NCI-H2029 (cell line): ENCODE data around the gene SARS1.
A peak's percentile ranks its signal among the peaks of the same experiment; 100 is the strongest.
"Not testable (repeated sequence)": the region's sequence is repeated elsewhere in the genome, so short reads cannot be mapped to it uniquely, and the experiment has no call there.

Experiments used
- DNase-seq: peaks from one replicate; lab custom pipeline; 2025; lab: John Stamatoyannopoulos, UW

SARS1 gene

GRCh38 chr1:109192433-109192832, 21.3 kb upstream of the SARS1 start:
- no peak for DNase-seq

GRCh38 chr1:109193653-109194590, 19.8 kb upstream of the SARS1 start:
- DNase-seq = no peak

GRCh38 chr1:109197158-109198042, 16.3 kb upstream of the SARS1 start:
- no peak for DNase-seq

DNA sequence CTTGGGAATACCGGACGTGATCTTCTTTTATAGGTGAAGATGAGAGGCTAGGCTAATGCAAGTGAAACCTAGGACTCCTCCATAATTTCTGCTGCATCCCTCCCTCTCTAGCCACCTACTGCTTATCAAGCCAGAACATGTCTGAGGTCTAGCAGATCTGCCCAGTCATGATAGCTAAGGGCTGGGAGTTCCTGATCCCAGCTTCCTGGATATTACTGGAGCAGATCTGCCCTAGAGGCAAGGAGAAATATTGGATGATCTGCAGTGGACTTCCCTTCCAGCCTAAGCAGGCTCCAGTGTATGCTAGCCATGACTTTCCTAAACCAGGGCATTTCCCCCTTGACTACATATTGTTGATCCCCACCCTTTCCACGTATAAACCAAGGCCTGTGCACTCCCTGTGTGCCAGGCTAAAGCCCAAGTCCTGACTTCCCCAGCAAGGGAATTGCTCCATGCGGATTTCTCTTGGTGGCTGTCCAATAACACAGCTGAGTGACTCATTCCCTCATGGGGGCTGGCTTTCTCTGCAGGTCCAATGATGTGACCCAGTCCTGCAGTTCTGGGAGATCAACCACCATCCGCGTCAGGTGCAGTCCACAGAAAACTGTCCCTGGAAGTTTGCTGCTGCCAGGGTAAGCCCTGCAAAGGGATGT, 15.5 kb upstream of the SARS1 start:
- no peak for DNase-seq

GRCh38 chr1:109198745-109199144, 15.0 kb upstream of the SARS1 start:
- DNase-seq = no peak

GRCh38 chr1:109199710-109200109, 14.0 kb upstream of the SARS1 start:
- DNase-seq = no peak

DNA sequence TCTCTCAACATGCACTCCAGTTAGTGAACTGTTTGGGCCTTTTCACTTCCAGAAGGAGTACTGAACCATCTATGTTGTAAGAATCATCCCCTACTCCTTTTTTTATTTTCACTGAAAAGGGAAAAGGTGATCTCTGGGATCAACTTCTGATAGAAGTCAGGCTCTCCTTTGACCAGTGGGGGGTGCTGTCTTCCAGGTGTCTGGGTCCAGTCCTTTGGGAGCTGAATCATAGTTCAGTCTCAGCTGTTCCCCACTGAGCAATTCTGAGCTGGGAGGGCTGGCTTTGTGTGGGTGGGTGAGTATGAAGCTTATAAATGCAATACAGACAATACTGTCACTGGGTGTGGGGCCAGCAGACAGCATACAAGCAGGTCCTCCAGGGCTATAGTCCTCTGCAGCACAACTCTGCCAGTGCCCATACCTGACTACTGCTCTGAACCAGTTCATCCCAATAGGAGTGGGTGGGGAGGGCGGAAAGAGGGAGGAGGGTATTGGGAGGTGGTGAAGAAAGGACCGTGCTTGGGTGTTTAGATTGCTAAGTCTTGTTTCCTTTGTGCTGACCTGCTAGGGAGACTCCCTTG, 12.5 kb upstream of the SARS1 start:
- no peak for DNase-seq

DNA sequence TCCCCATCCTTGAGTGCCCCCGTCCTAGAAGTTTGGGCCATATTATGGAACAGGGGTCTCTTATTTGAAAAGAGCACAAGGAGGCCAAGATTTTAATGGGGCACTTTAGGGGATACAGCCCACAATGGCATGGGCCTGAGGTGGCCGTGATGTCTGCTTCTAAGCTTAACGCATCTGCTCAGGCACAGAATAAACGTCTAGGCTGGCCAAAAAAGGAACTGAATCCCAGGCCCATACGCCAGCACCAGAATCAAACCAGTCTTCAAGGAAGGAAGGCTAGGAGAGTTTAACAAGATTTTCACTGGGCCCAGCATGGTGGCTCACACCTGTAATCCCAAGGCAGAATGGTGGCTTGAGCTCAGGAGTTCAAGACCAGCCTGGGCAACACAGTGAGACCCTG, 9.2 kb upstream of the SARS1 start:
- no peak for DNase-seq

DNA sequence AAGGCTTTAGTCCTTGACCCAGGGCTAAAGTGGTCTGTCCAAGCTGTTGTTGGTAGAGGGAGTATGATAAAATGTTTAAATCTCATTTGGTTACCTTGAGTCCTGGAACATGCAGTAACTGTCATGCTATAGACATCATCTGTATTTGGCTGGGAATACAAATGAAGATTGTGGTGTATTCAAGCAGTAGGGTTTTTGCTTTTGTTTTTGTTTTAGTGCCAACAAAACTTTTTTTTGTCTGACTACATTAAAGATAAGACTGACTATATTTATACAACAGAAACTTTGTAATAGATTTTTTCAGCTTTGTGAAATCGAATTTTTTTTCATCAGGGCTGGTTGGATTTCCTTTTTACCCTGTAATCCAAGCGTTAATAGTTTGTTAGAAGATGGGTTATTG, 7.4 kb upstream of the SARS1 start:
- no peak for DNase-seq

GRCh38 chr1:109207467-109208103, 6.1 kb upstream of the SARS1 start:
- no peak for DNase-seq

GRCh38 chr1:109208394-109208793, 5.3 kb upstream of the SARS1 start:
- DNase-seq = no peak

- DNase-seq = no peak
Measured at GRCh38 chr1:109208836-109209463, 4.8 kb upstream of the SARS1 start.

GRCh38 chr1:109210058-109210457, 3.7 kb upstream of the SARS1 start:
- DNase-seq = no peak

DNA sequence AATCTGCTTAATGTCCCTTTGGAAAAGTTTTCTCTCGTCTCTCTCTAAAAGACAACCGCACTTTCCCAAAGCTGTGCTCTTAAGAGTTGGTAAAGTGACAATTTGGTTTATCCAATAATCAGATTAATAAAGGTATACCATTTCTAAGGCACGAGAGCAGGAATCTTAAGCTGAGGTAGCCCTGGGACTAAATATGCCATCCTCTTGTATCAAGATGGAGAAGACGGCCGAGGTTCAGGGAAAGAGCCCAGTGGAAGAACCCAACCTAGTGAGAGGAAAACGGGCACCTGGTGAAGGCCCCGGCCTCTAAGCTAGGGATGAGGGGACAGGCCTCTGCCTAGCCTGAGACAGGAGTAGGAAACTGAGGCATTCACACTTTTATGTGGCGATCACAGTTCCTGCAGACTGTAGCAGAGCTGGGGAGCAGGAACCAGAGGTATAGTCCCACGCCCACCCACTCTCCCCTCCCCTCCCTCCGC, 334 bp upstream of the SARS1 start:
- DNase-seq = no peak

GRCh38 chr1:109214695-109215623, 1.2 kb downstream of the SARS1 start:
- DNase-seq = peak; percentile 40

DNA sequence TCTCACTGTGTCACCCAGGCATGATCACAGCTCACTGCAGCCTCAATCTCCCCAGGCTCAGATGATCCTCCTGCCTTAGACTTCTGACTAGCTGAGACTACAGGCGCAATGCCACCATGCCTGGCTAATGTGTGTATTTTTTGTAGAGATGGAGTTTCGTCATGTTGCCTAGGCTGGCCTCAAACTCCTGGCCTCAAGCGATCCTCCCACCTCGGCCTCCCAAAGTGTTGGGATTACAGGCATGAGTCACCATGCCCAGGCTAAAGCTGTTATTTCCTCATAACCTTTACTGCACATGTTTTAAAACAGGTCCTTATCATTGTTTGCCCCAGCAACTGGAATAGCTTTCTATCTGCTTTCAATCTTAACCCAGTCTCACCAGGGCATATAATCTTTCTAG, 2.9 kb downstream of the SARS1 start:
- DNase-seq = no peak

DNA sequence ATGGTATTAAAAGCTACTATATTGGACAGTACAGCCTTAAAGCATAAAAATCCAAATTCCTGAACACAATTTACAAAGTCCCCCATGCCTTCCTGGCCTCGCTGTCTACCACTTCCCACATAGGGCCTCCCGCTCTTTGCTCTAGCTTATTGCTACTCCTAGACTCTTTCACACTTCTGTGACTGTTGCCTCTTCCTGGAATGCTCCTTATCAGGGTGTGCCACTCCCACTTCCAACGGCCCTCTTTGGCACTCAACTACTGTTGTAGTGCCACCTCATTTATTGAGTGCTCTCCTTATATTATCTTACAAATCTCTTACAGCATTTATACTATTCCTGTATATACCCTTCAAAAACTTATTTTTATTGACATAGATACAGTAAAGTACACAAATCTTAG, 4.8 kb downstream of the SARS1 start:
- no peak for DNase-seq

- DNase-seq = not testable (repeated sequence)
Measured at GRCh38 chr1:109221201-109221600, 7.5 kb downstream of the SARS1 start.

GRCh38 chr1:109225308-109225707, 11.6 kb downstream of the SARS1 start:
- DNase-seq = no peak
